Fibroblast of peridontal ligament (primary cell): ENCODE results near the gene CACNG5.

Experiments used
- DNase-seq: peaks from one replicate; pipeline ENCODE4 v3.0.0-alpha.2; 2010; ENCODE audit errors: extremely low read depth

Gene CACNG5

DNA sequence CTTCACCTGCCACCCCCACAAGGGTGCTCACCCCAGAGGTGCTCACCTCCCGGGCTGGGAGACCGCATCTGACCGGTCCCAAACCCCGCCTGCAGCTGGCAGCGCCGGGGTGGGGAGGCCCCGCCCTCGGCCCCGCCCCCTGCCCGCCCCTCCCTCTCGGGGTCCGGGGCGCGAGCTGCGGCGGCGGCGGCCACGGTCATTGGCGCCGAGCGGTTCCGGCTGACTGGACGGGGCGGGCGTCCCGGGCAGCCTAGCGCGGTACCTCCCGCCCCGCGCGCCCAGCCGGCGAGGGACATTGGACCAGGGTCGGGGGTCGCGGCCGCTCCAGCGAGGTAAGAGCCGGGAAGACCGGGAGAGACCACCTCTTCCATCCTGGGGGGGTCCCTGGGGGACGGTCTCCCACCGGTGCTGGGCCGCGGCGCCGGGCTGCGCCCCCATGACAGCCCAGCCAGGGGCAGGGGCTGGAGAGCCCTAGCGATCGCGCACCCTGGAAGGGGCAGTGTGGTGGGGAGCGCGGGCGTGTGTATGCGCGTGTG is at the start of gene CACNG5:
TSS of gene CACNG5 (plus strand) at position 199 of the 536 bp plus-strand sequence. CDS start 42,216 bp downstream, outside the sequence.
- no peak for DNase-seq

DNA sequence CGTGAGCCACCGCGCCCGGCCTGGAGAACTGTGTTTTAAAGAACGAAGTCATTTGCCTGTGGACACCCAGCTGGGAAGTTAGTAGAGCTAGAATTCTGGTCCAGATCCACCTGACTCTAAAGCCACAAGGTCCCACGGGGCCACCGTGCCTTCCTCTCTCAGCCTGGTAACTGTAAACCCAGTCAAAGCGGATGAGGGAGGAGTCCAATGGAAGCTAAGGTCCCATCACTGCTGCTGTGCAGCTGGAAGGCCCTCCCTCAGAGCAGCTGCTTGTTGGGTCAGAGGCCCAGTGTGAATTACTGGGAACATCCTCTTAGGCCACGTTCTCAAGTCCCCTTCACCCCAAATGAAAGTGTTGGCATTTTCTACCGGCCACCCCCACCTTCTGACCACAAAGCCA is 48.8 kb upstream of the CACNG5 start:
- no peak for DNase-seq

- DNase-seq, result no peak
Observed at GRCh38 chr17:66787914-66788313, 47.0 kb upstream of the CACNG5 start.

DNA sequence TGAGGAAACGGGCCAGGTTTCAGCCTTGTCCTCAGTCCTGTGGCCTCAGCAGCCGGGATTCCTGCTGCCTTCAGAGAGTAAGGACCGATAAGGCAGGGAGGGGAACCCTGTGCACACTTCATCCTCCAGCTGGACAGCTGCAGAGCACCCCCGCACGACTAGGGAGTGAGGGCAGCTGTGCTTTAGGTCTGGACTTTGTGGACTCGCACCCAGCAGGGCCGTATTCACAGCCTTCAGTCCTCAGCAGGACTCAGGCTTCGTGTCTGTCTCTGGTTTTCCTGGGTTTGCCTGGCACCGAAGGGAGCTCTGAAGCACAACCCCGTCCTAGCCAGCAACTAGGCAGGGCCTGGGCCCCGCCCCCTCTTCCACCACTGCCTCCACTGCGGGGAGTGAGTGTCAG is 45.8 kb upstream of the CACNG5 start:
- no peak for DNase-seq

DNA sequence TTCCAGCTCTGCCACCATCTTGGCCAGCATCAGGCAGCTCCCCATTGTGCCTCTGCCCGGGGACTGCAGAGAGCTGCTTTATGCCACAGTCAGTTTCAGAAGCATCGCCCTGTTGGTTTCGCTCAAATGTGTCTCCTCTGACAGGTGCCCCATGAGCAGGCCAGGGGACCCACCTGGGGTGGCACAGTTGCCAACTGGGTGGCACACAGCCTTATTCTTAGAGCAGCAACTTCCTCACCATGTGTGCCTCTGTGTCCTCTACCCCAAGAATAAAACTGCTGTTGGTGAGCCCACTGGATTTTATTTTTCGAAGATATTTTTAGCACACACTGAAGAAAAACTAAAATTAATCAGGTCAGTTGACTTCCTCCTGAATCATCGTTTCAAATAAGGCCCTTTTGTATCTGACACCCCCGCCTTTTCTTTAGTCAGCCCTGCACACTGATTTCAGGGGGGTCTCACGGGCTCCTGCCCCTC is 44.9 kb upstream of the CACNG5 start:
- DNase-seq, result no peak

DNA sequence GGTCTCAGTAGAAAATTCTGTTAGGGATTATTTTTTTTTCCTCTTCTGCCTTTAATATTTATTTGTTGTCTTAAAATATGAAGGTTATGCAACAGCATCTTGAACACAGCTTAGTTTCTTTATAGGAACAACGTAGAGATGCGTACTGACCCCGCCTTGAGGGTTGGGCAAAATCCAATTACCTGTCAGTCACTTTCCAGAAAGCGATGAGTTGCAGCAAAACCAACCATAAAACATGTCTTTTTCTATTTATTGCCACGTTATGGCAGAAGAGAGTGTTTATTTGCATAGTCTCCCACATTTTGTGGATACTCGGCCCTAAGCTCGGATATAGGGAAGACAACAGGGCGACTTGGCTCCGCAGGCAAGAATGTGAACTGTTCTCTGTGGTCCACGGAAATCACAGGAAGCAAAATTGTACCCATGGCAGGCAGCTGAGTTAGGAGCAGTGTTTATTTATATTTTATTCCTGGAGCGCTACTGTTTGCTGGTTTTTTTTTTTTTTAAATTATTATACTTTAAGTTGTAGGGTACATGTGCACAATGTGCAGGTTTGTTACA is 44.3 kb upstream of the CACNG5 start:
- DNase-seq, result no peak

DNA sequence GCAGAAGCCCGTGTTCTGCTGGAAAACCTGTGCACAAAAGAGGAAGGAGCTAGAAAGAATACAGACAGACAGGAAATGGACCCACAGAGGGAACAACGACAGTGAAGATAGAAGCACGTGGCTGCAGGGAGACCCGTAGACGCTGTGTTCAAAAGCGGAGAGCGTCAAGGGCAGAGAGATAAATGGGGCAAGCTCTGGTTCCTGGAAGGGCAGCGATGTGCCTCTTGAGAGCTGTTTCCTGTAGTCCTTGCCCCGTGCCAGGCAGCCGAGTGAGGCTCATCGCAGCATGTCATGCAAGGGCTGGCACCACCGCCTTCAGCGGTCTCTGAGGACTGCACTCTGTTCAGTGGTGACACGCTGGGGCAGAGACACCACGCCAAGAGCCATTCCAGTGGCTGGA is 43.6 kb upstream of the CACNG5 start:
- no peak for DNase-seq

DNA sequence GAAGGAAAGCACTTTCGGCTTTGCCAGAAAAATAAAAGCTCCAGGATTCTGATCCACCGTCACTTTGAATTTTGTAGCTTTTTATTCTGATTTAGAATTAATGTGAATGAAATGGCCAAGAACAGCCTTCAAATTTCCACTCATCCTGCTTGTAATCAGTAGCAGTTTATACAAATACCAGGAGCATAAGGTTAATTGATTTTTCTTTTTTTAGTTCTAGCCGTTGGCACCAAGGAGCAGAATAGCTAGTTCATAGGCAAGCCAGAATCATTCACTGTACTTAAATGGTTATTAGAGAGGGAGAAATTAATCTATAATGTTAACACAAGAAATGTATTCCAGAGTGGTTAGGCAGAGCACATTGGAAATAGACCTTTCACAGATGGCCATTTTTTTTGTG is 41.1 kb upstream of the CACNG5 start:
- no peak for DNase-seq

DNA sequence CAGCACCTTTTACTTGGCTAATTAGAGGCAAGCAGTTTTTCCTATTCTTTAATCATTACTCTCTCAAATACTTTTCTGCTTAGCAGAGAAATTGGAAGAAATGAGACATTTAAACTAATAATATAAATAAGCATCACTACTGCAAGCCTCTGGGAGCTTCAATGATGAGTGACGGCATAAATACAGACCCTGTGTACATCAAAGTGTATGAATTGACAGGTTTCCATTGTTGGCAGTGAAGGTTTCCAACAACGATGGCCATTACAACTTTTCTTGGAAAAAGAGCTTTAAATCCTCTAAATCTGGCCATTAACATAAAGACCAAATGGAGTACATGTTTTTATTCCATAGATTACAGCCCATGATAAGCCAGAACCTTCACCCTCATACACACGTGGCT is 39.4 kb upstream of the CACNG5 start:
- no peak for DNase-seq

DNA sequence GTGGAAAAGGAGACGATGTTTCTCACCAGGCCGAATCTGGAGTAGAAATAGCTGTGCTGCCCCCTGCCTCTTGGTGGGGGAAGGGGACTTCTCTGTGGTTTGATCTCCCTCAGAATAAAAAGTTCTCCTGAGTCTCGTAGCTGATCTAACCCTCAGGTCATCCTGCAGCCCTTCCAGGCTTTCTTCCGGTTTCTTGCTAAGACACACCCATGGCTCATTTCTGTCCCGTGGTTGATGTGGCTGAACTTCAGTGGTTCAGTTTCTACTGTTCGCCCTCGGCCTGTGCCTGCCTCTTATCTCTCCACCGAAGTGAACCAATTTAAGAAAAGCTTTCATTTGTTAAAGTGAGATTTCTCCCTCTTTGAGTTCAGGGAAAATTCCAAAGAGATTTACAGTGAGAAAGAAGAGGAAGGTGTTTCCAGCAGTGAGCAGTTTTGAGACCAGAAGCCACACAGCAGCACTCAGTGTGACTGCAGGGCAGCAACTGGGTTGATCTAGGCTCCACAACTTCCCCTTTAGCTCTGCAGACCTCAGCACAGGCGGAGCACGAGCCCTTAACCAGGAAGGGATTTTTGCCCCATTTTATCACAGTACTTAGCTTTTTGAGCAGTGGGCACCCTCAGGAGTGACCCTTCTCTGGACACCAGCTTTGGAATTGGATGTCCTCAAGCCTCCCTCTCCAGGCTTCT is 34.9 kb upstream of the CACNG5 start:
- DNase-seq, result no peak

GRCh38 chr17:66803474-66803951 is 31.4 kb upstream of the CACNG5 start:
- no peak for DNase-seq

- no peak for DNase-seq
Observed at GRCh38 chr17:66805567-66805966, 29.4 kb upstream of the CACNG5 start.

- no peak for DNase-seq
Observed at GRCh38 chr17:66807182-66807581, 27.7 kb upstream of the CACNG5 start.

GRCh38 chr17:66809408-66809807 is 25.5 kb upstream of the CACNG5 start:
- no peak for DNase-seq

- DNase-seq, result no peak
Observed at GRCh38 chr17:66810951-66811682, 23.8 kb upstream of the CACNG5 start.

DNA sequence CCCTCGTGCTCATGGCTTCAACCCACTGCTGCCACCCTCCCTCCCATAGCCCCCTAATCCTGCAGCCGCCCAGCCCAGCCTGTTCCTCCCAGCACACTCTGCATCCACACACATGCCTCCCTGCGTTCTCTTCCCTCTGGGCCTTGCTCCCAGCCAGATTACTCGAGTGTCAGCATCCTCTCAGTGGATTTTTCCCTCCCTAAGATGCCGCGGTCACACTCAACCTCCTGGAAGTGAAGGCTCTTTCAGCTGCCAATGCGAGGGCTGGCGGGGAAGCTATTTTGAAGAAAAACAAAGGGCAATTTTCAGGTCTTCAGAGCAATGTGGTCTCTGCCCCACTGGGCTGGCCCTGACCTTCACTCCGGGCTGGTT is 23.2 kb upstream of the CACNG5 start:
- no peak for DNase-seq

GRCh38 chr17:66812571-66812970 is 22.3 kb upstream of the CACNG5 start:
- no peak for DNase-seq

- DNase-seq, result no peak
Observed at GRCh38 chr17:66813296-66813695, 21.6 kb upstream of the CACNG5 start.

GRCh38 chr17:66814026-66814425 is 20.9 kb upstream of the CACNG5 start:
- no peak for DNase-seq

DNA sequence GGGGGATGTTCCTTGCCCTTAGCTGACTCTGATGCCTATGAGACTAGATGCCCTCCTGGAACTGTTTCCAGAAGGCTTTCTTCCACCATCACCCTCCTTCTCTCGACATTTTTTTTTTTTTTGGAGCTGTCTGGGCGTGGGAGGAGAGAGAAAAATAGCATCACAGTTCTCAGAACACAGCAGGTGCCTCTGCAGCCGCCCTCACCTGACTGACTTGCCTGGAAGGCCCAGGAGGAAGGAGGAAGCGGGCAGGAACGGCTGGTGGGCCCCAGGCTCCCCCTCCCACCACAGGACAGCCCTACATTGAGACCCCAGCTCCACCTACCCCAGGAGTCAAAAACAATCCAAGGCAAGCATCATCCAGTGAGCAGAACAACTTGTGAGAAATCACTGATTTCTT is 20.3 kb upstream of the CACNG5 start:
- DNase-seq, result no peak

- DNase-seq, result no peak
Observed at GRCh38 chr17:66817750-66818149, 17.2 kb upstream of the CACNG5 start.

DNA sequence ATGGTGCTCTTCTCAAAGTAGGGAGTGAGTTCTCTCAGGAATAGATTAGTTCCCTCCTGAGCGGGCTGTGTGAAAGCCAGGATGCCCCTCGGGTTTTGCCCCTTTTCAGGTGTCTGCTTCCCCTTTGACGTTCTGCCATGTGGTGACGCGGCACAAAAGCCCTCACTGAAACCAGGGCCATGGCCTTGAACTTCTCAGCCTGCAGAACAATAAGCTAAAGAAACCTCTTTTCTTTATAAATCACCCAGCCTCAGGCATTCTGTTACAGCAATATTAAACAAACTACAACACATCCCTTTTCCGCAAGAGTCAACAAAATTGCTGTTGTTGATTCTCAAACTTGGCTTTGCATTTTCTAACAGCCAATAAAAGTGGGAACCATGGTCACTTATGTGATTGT is 15.5 kb upstream of the CACNG5 start:
- no peak for DNase-seq

GRCh38 chr17:66822009-66822408 is 12.9 kb upstream of the CACNG5 start:
- no peak for DNase-seq
